C4-2B (cell line): ENCODE measurements around the gene AUNIP.

Source experiments
- H3K27ac ChIP-seq: fragments of 450-650 bp; 2 replicates; pipeline ENCODE4 v1.5.1; 2017
- CTCF ChIP-seq: fragments of 450-650 bp; conservative IDR thresholded peaks from 2 replicates; pipeline ENCODE4 v1.5.1; 2017; ENCODE audit warnings: mild to moderate bottlenecking
- ZFX ChIP-seq: fragments of 450-650 bp; IDR thresholded peaks from 2 replicates; pipeline ENCODE4 v1.6.1; 2017

The AUNIP gene

DNA sequence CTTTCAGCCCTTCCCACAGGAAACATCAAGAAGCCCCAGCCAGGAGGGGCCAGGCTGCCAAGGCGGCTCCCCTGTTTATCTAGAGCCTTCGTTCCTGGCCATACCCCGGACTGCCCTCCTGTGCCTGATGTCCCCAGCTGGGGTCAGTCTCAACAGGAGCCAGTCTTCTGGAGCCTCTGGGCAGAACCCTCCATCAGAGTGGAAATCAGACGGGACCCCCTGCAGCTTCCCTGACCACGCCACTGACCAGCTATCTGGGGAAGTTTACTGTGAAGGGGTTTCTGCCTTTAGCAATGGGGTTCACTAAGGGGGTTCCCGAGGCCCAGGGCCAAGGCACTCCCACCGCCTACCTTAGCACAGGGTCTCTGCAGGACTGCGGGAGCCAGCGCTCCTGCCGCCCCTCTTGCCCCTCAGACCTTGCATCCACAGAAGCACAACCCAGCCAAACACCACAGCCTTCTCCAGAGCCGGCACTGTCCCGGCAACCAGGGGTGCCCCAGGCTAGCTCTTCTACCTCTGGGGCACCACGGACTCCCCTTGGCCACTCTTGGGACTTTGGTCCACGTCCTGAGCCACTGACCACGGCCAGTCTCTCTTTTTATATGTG lies 43.0 kb downstream of the AUNIP start:
- H3K27ac ChIP-seq = no peak overlapping the region
- TF ChIP-seq ZFX = no peak
- no peak for TF ChIP-seq CTCF

DNA sequence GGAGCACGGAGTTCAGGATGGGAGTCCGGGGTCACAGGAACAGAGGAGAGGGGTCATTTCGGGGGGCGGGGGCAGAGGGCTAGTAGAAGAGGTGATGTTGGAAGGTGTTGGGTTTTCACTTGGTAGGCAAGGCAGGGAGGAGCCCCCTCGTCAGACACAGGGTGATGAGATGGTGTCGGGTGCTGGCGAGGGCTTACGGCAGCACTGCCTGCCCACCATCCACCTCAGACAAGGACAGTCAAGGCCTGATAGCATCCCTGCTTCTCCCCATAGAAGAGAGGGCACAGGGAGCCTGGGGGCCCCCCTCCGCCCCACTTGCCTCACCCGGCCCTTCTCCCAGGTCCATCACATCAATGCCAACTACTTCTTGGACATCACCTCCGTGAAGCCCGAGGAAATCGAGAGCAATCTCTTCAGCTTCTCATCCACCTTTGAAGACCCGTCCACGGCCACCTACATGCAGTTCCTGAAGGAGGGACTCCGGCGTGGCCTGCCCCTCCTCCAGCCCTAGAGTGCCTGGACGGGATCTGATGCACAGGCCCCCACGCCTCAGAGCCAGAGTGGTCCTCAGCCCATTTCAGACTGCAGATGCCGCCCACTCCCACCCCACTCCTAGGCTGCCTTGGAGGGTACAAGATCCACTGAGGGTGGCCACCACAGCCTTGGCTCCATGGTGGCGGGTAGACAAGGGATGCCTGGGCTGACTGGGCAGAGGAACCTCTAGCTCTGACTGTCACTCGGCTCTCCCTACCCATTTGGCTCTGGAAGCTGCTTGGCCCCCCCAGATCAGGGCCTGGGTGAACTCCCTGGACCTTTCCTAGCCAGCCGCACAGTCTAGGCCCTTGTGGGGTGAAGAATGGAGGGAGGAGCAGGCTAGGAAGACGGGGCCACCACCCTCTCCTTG lies 43.8 kb downstream of the AUNIP start:
- no peak overlapping the region for H3K27ac ChIP-seq
- TF ChIP-seq ZFX (no peak), CTCF (no peak)

GRCh38 chr1:25814549-25815087 lies 44.6 kb downstream of the AUNIP start:
- TF ChIP-seq CTCF (no peak), ZFX (no peak)
- no peak overlapping the region for H3K27ac ChIP-seq

DNA sequence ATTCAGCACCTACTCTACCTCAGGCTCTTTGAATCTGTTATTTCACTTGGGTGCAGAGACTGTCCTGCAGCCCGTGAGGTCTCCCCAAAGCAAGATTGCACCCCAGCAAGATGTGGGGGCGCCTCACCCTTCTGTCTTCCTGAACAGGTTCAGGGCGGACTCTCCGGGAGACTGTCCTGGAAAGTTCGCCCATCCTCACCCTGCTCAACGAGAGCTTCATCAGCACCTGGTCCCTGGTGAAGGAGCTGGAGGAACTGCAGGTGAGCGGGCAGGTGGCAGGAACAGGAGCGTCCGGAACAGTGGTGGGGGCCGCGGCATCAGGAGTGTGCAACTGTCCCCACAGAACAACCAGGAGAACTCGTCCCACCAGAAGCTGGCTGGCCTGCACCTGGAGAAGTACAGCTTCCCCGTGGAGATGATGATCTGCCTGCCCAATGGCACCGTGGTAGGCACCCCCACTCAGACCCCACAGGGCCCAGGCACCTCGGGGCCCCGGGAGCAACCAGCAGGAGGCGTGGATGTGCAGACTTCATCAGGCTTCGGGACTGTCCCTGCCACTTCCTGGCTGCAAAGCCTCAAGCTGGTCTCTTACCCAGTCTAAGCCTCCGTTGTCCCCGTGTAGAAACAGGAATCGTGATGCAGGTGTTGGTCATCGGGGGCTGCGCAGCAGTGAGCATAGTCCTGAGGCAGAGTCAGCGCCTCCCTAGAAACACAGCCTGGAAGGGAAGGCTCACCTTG lies 45.4 kb downstream of the AUNIP start:
- H3K27ac ChIP-seq = no peak overlapping the region
- TF ChIP-seq ZFX (no peak), CTCF (no peak)

DNA sequence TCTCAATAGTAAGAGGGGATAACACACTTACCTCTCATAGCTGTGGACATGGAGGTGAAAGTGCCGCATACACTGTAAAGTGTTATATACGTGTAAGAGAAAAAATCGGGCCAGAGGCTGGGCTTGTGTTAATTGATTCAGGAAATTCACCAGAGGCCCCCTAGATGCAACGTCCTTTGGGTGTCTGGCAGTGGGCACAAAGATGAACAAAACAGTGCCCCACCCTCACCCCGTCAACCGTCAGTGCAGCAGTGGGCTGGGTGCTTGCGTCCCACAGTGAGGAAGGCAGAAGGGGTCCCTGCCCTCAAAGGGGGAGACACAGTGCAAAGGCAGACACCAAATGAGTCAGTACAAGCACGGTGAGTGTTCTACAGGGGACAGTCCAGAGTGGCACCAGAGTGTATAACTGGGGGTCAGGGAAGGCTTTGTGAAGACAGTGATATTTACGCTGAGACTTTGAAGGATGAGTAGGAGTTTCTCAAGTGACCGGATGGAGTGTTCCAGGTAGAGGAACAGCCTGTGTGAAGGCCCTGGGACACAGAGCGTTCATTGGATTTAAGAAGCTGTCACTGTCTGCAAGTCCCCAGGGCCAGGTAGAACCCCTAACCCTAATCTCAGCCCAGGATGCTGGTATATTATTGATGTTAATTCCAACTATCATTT lies 46.1 kb downstream of the AUNIP start:
- no peak for TF ChIP-seq ZFX
- TF ChIP-seq CTCF = no peak
- H3K27ac ChIP-seq = no peak overlapping the region

GRCh38 chr1:25811384-25812082 lies 47.7 kb downstream of the AUNIP start:
- no peak for TF ChIP-seq ZFX
- no peak for TF ChIP-seq CTCF
- no peak overlapping the region; the same call in 1 of the 2 replicates for H3K27ac ChIP-seq
